GM19023 (cell line): ENCODE data around the gene DFFB.

Experiments used
- ATAC-seq: cut with Tn5 transposase; IDR thresholded peaks from one replicate; pipeline ENCODE4 v1.9.1; 2021; ENCODE audit warnings: mild to moderate bottlenecking, moderate library complexity; ENCODE audit not compliant: unreplicated experiment

DFFB gene

DNA sequence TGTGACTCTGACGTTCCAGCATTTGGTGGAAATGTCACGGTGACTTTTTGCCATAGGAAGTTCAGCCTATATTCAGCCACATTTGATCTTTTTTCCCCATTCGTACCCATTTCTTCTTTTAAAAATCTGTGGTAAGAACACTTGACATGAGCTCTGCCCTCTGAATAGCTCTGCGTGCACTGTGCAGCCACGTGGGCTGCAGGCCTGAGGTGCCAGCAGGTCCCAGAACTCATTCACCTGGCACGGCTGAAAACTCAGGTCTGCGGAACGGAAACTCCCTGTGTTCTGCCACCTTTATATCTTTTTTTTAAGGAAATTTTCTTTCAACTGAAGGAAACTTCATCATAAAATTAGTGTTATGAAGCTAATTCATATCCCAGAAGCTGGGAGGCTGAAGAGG lies 28.9 kb upstream of the DFFB start:
- no peak for ATAC-seq

DNA sequence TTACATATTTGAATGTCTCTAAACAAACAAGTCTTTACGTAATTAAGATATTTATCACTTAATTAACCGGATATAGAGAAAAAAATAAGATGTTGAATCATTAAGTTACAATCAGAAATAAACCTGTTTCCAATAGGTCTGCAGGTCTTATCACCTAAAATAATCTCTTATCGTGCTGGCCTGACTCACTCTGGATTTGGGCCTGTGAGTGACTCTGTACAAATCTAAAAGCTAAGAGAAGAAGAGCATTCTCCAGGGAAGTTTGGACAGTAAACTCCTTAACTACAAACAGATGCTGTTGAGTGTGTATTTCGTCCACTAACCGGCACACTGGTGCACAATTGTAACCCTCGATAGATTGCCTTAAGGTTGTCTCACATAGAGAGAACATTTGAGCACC lies 25.6 kb upstream of the DFFB start:
- ATAC-seq = no peak

DNA sequence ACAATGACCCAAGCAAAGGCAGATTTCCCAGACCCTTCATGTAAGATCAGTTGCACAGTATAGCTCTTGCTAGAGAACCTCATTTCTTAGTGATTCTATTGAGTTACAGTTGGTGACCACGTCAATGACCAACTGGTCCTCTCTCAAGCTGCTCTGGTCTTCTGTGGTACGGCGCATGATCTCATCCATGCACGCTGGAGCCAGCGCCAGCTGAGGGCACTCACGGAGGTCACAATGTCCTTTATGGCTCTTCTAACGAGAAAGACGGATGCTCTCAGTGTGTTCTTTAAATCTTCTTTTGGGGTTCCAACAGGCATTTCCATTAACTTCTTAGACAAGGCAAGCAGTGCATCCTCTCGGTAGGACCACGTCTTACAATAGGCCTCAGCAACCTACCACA lies 22.6 kb upstream of the DFFB start:
- no peak for ATAC-seq

- no peak for ATAC-seq
Observed at GRCh38 chr1:3836421-3836820, 20.9 kb upstream of the DFFB start.

DNA sequence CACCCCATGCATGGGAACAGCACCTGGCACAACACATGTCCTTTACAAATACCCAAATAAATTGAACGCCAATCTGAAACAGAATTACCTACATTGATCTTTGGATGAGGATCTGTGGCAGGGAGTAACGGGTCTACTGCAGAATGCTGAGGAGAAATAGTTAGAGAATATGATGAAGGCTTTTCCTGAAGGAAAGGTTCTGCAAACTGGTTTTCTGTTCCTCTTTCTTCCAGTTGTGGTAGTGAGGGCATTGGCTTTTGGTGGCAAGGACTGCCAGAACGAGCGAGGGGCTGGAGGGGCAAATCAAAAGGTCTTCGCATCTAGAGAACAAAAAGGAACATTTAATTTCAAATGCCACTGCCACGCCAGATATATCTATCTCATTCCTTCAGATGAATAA lies 20.1 kb upstream of the DFFB start:
- ATAC-seq = no peak

- ATAC-seq = no peak
Observed at GRCh38 chr1:3837685-3838084, 19.6 kb upstream of the DFFB start.

DNA sequence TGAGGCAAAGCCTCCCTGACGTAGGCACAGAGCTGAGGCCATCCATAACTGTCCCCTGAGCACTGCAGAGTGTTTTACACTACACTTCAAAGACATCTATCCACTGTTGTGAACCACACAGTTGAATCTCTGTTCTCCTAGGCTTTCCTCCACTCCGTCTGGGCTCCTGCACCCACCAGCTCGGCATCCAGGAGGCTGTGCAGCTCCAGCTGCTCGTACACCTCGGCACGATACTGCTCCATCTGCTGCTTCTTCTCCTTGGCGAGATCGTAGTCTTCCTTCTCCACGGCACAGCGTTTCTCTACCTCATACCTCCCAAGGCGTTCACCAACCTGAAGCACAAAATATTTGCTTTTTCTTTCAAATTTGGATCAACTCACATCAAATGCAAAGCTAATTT lies 18.5 kb upstream of the DFFB start:
- ATAC-seq = no peak

DNA sequence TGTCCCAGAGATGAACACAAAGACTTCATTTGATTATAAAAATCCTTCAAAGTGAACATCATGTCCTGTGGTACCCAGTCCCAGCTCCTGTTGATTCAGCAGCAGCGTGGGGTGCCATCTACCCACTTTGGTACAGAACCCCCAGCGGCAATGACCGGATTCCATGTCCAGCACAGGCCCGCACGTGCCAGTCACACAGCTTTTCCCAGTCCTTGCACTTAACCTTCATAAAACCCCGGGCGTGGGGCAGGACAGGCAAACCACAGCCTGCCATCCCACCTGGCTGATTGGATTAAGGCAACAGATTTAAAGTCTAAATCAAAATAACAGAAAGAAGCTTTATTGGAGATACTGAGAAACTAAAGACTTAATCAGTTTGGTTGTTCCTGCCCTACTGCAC lies 15.8 kb upstream of the DFFB start:
- ATAC-seq = no peak

DNA sequence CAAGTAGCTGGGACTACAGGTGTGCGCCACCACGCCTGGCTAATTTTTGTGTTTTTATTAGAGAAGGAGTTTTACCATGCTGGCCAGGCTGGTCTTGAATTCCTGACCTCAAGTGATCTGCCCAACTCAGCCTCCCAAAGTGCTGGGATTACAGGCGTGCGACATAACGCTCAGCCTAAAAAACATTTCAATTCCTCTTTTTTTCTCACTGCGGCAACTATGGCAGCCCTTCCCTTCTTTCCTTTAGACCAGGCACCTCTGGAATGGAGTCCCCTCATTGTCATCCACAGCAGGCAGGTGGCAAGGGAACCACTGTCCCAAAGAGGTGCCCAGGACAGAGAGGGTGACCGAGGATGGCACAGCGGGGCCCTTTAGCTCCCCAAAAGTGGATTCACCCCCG lies 14.4 kb upstream of the DFFB start:
- no peak for ATAC-seq

GRCh38 chr1:3846541-3846940 lies 10.7 kb upstream of the DFFB start:
- ATAC-seq = no peak

GRCh38 chr1:3847081-3847480 lies 10.2 kb upstream of the DFFB start:
- ATAC-seq = no peak

DNA sequence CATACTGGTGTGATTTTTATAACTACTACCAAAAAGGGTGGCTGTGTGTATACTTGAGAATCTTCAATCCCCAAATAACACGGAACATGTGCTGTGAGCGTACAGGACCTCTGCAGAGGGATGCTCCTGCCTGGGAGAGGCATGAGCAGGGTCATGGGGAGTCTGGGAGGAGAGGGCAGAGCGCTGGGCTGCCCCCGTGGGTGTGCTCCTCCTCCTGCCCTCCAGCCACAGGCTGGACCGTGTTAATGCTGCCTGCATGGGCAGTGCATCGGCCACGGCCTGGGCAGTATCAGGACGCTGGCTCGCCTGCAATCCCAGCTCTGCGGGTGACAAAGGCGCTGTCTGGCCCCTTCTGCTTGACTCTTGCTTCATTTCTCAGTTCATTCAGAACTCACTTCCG lies 6.4 kb upstream of the DFFB start:
- no peak for ATAC-seq

- ATAC-seq = no peak
Observed at GRCh38 chr1:3851292-3851691, 6.0 kb upstream of the DFFB start.

DNA sequence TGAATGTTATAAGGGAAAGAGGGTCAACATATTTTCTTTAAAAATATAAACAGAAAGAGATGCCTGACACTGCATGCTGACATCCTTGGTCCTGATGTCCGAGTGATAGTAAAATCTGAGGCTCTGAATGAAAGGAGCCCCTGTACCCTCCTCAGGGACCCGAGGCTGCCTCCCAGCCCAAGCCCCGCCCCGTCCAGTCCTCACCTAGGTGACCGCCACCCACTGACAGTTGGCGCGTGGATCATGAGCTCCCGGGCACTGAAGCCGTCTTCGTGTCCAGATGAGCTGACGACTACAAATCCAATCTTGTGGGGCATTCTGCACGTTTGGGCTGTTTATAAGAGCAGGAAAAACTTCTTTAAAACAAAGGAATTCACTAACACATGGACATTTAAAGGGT lies 5.2 kb upstream of the DFFB start:
- ATAC-seq = no peak

GRCh38 chr1:3852711-3853485 lies 4.4 kb upstream of the DFFB start:
- ATAC-seq = no peak

DNA sequence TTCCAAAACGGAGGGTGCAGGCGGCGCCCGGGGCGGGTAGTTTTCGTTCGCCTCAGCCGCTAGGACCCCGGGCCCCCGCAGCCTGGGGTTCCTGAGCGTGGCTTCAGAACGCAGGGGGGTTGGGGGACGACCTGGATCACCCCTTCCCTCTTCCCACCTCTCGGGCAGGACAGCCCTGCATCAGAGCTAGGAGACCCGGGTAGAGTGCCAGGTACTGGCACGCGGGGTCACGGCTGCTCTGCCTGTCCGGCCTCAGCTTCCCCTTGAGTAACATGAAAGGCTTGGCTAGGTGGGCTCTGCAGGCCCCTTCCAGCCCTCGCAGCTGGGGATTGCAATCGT lies 484 bp downstream of the DFFB start:
- no peak for ATAC-seq

GRCh38 chr1:3858231-3858981 lies 1.1 kb downstream of the DFFB start:
- no peak for ATAC-seq

DNA sequence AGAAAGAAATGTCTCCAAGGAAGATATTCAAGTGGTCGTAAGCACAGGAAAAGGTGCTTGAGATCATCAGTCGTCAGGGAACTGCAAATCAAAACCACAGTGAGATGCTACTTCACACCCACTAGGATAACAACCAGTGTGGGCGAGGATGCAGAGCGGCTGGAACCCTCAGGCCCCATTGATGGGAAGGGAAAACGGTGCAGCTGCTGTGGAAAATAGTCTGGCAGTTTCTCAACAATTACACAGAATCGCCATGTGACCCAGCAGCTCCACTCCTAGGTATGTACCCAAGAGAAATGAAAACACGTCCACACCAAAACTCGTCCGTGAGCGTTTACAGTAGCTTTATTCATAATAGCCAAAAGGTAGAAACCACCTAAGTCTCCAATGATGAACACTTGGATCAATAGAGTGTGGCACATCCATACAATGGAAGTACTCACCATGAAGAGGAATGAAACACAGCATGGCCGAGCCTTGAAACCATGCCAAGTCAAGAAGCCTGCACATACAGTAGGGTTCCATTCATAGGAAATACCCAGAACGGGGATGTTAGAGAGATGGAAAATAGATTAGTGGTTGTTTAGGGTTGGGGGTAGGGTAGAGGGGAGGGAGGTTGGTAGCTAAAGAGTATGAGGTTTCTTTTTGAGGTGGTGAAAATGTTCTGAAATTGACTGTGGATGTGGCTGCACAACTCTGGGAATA lies 6.1 kb downstream of the DFFB start:
- ATAC-seq = no peak

GRCh38 chr1:3864884-3865283 lies 7.6 kb downstream of the DFFB start:
- no peak for ATAC-seq

- ATAC-seq = no peak
Observed at GRCh38 chr1:3865606-3866160, 8.4 kb downstream of the DFFB start.

- ATAC-seq = no peak
Observed at GRCh38 chr1:3868464-3869006, 11.3 kb downstream of the DFFB start.
